GM21529 (cell line): ENCODE results near the gene SPACA4.

Source experiments
- ATAC-seq: cut with Tn5 transposase; IDR thresholded peaks from one replicate; pipeline ENCODE4 v1.9.1; 2021; ENCODE audit not compliant: unreplicated experiment

Gene SPACA4

DNA sequence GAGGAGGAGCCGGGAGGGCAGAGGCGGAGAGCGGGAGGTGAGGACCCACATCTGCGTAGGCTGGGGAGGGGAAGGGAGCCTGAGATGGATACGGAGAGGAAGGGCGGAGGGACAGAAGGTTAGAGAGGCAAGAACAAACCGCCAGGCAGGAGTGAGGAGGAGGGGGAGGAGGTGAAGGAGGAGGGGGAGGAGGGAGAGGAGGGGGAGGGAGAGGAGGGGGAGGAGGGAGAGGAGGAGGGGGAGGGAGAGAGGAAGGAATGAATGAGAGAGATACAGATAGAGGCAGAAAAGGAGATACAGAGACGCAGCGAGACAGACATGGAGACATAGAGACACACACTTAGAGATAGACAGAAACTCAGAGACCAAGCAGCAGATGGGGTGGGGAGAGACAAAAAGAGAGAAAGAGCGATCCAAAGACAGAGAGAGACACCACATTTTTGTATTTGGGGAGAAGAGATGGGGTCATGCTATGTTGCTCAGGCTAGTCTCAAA is 40.2 kb downstream of the SPACA4 start:
- ATAC-seq, result no peak

DNA sequence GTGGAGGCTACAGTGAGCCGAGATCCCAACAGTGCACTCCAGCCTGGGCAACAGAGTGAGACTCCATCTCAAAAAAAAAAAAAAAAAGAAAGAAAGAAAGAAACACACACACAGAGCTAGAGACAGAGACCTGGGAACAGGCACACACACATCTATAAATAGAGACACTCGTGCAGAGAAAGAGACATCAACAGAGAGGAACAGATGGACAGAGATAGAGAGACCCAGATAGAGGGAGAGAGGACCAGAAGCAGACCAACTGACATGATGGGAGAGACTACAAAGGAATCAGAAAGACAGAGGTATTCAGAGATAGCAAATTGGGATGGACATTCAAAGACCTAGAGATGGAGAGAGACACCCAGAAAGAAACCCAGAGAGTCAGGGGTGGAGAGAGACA is 41.6 kb downstream of the SPACA4 start:
- ATAC-seq, result no peak

DNA sequence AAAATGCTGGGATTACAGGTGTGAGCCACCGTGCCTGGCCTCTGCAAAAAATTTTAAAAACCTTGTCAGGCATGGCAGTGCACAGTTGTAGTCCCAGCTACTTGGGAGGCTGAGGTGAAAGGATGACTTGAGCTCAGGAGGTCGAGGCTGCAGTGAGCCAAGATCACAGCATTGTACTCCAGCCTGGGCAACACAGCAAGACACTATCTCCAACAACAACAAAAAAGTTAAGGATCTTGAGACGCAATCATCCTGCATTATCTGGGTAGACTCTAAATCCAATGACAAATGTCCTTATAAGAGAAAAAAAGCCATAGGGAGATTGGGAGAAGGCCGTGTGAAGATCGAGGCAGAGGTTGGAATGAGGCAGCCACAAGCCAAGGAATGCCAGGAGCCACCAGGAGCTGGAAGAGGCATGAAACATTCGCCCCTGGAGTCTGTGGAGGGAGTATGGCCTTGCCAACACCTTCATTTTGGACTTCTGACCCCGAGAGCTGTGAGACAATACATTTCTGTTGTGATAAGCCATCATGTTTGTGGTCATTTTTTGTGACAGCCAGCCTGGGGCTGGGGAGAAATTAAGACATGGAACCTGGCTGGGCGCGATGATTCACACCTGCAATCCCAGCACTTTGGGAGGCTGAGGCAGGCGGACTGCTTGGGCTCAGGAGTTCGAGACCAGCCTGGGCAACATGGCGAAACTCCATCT is 44.6 kb downstream of the SPACA4 start:
- no peak for ATAC-seq

DNA sequence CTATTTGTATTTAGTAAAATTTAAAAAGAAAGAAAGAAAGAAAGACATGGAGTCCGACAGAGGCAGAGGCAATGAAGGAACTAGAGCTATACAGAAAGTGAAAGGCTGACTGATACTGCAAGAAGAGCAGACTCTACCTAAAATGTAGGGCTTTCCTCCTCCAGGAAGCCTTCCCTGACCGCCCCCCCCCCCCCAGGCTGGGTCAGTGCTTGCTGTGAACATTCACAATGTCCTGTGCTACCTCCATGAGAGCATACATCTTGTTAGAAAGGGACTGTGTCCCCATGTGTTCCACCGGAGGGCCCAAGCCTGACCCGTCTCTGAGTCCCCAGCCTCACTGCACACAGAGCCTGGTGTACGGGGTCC is 45.1 kb downstream of the SPACA4 start:
- no peak for ATAC-seq

DNA sequence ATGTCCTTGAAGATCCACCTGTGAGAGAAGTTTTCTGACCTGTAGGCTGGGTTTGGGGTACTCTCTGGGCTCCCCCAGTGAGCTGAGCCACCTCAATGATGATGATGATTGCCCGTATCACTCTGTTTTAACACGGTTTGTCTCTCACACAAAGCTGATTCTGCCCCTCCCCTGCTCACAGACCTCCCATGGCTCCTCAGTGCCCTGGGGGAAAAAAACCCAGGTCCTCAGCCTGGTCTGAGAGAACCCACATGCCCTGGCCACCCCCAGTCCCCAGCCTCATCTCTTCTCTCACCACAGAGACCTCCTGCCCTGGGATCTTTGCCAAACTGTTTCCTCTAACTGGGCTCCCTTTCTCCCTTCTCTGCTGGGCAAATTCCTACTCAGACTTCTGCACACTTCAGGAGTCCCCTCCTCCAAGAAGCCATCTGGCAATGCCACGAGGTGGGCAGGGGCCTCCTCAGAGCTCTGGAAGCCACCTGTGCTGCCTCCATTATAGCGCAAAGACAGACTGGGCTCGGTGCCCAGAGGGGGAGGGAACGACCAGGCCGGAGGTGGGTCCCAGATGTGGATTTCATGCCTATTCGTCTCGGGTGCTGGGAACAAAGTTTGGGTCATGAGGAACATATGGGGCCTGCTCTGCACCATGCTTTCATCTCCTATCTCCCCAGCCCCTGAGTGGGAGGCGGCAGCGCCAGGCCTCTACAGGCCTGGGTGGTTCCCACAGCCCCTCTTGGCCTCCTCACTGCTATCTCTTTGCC is 47.9 kb downstream of the SPACA4 start:
- no peak for ATAC-seq

DNA sequence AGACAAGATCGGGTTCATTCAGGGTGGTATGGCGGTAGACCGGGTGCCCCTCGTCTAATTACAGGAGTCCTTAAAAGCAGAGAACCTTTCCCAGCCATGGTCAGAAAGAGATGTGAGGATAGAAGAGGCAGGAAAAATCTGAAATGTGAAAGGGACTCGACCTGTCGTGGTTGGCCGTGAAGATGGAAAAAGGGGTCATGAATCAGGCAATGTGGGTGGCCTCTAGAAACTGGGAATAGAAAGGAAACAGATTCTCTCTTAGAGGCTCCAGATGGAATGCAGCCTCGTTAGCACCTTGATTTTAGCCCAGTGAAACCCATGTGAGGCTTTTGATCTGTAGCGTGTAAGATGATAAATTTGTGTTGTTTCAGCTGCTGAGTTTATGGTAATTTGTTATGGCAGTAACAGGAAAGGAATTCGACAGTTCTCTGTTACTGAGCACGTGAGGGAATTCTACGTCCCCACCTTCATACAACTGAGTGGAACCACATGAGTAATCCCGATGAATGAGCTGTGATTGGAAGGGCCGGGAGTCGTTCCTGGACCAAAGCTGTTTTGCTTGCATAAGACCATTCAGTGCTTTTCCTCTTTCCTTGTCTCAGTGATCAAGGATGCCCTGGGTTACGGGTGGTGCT is 50.4 kb downstream of the SPACA4 start:
- ATAC-seq, result no peak
